GM23338 (cell line): Measurements from ENCODE around the gene BSND. TPM values are rescaled to one million over a fixed set of nuclear protein-coding genes. Genes with fewer than 3 reads are reported as not detected.

Experiments used
- ATAC-seq: fragments of 200-7000 bp; cut with Tn5 transposase; 3 replicates; pipeline ENCODE4 v1.9.1; 2020
- DNase-seq: peaks from one replicate; pipeline ENCODE4 v3.0.0-alpha.2; 2015; ENCODE audit warnings: low spot score
- H2AFZ ChIP-seq: fragments of 200-600 bp; sonication (generic); 2 replicates; pipeline ENCODE4 v1.8.0; 2016; ENCODE audit warnings: antibody characterized with exemption, mild to moderate bottlenecking, moderate library complexity
- H3F3A ChIP-seq: fragments of 200-600 bp; sonication (generic); replicated peaks from 2 replicates; pipeline ENCODE4 v1.8.0; 2017; ENCODE audit warnings: antibody characterized with exemption, mixed run types, low read depth
- H3K27ac ChIP-seq: fragments of 200-600 bp; sonication (generic); 2 replicates; pipeline ENCODE4 v1.6.1; 2016; ENCODE audit warnings: low read depth
- H3K27me3 ChIP-seq: fragments of 200-600 bp; sonication (generic); 2 replicates; pipeline ENCODE4 v1.8.0; 2016; ENCODE audit warnings: mild to moderate bottlenecking, mixed run types, moderate library complexity; ENCODE audit not compliant: insufficient read depth
- H3K36me3 ChIP-seq: fragments of 200-600 bp; sonication (generic); 2 replicates; pipeline ENCODE4 v1.8.0; 2016; ENCODE audit warnings: mild to moderate bottlenecking; ENCODE audit not compliant: insufficient read depth
- H3K4me1 ChIP-seq: fragments of 200-600 bp; sonication (generic); 2 replicates; pipeline ENCODE4 v1.8.0; 2016; ENCODE audit warnings: mild to moderate bottlenecking, moderate library complexity; ENCODE audit not compliant: insufficient read depth
- H3K4me2 ChIP-seq: fragments of 200-600 bp; sonication (generic); 2 replicates; pipeline ENCODE4 v1.7.1; 2017; ENCODE audit warnings: mixed run types
- H3K4me3 ChIP-seq: fragments of 200-600 bp; sonication (generic); 2 replicates; pipeline ENCODE4 v1.6.1; 2016; ENCODE audit warnings: mixed run types
- H3K79me2 ChIP-seq: fragments of 200-600 bp; sonication (generic); replicated peaks from 2 replicates; pipeline ENCODE4 v1.8.0; 2017; ENCODE audit warnings: mild to moderate bottlenecking; ENCODE audit not compliant: insufficient read depth
- H3K9me2 ChIP-seq: fragments of 200-600 bp; sonication (generic); 2 replicates; pipeline ENCODE4 v1.8.0; 2017; ENCODE audit not compliant: insufficient read depth
- H4K20me1 ChIP-seq: fragments of 200-600 bp; sonication (generic); replicated peaks from 2 replicates; pipeline ENCODE4 v1.8.0; 2017; ENCODE audit warnings: mild to moderate bottlenecking; ENCODE audit not compliant: insufficient read depth
- H3K27ac Mint-ChIP-seq: 2 replicates; pipeline ENCODE4 v1.8.0; 2020; ENCODE audit warnings: inconsistent platforms, mild to moderate bottlenecking, moderate library complexity, mixed read lengths
- H3K27me3 Mint-ChIP-seq: 3 replicates; pipeline ENCODE4 v1.8.0; 2022; ENCODE audit warnings: low read depth, mild to moderate bottlenecking, moderate library complexity, mixed read lengths, inconsistent platforms; ENCODE audit not compliant: insufficient read depth, poor library complexity
- H3K36me3 Mint-ChIP-seq: 3 replicates; pipeline ENCODE4 v1.8.0; 2021; ENCODE audit warnings: low read depth, mild to moderate bottlenecking, inconsistent platforms, moderate library complexity, mixed read lengths
- H3K4me1 Mint-ChIP-seq: 3 replicates; pipeline ENCODE4 v1.8.0; 2020; ENCODE audit warnings: mild to moderate bottlenecking, inconsistent platforms, mixed read lengths
- H3K4me3 Mint-ChIP-seq: 3 replicates; pipeline ENCODE4 v1.8.0; 2021; ENCODE audit warnings: moderate library complexity, mild to moderate bottlenecking, inconsistent platforms, mixed read lengths
- H3K9me3 Mint-ChIP-seq: 3 replicates; pipeline ENCODE4 v1.8.0; 2020; ENCODE audit warnings: moderate library complexity, mild to moderate bottlenecking, inconsistent platforms, mixed read lengths
- ETS1 ChIP-seq: IDR thresholded peaks from 2 replicates; pipeline ENCODE4 v1.6.1; 2016; ENCODE audit warnings: antibody characterized with exemption
- EZH2 ChIP-seq: fragments of 200-600 bp; sonication (generic); IDR thresholded peaks from one replicate; pipeline ENCODE4 v1.8.0; 2017; ENCODE audit warnings: antibody characterized with exemption, mild to moderate bottlenecking, low read depth; ENCODE audit not compliant: unreplicated experiment
- NANOG ChIP-seq: IDR thresholded peaks from 2 replicates; pipeline ENCODE4 v1.6.1; 2016; ENCODE audit warnings: antibody characterized with exemption, borderline replicate concordance
- POLR2AphosphoS5 ChIP-seq: IDR thresholded peaks from 2 replicates; pipeline ENCODE4 v1.6.1; 2016; ENCODE audit warnings: antibody characterized with exemption, low read depth
- STAT1 ChIP-seq: IDR thresholded peaks from one replicate; pipeline ENCODE4 v1.6.1; 2016; ENCODE audit warnings: antibody characterized with exemption; ENCODE audit not compliant: unreplicated experiment
- ZNF331 ChIP-seq: fragments of 250-450 bp; sonication (Bioruptor Pico); IDR thresholded peaks from 2 replicates; pipeline ENCODE4 v1.5.0; 2020; ENCODE audit warnings: low read depth, mild to moderate bottlenecking, moderate library complexity
- ZNF462 ChIP-seq: fragments of 250-450 bp; sonication (Bioruptor Pico); IDR thresholded peaks from 2 replicates; pipeline ENCODE4 v1.5.0; 2020; ENCODE audit warnings: mild to moderate bottlenecking, moderate library complexity
- polyA plus RNA-seq: library from polyadenylated mRNA; unstranded; fragments of >200 nt; fragmentation: Nextera tagmentation; extraction: Ambion mirVana; gene quantifications from 2 replicates; pipeline ENCODE4 v1.2.1, GENCODE V29; 2016
- total RNA-seq: library from RNA; depleted of rRNA; stranded (reverse); fragments of >200 nt; shearing (Covaris generic); gene quantifications from 2 replicates; pipeline ENCODE4 v1.2.3, GENCODE V29; 2014

BSND gene
- total and polyA plus RNA-seq, 2 experiments from 2014 or later = 0.55 to 1.4 TPM

GRCh38 chr1:55046871-55047270 lies 48.1 kb downstream of the BSND start (continued):
- no peak for TF ChIP-seq ZNF462 (CRISPR knock-in tag)
- TF ChIP-seq ZNF331 (CRISPR knock-in tag) = no peak
- TF ChIP-seq STAT1 = no peak
- TF ChIP-seq EZH2 = no peak
- no peak for TF ChIP-seq ETS1
- TF ChIP-seq NANOG = no peak

- TF ChIP-seq POLR2AphosphoS5 = no peak
- Histone ChIP-seq H3K36me3 (peaks cover 59% of the 10 kb centered on the region), H2AFZ (no peak overlapping the region), H3K79me2 (peaks cover 78% of the 10 kb centered on the region), H4K20me1 (peaks cover 67% of the 10 kb centered on the region), H3K27me3 (no peaks in the 10 kb centered on the region), H3K4me3 (no peak overlapping the region), H3K4me1 (peaks cover 13% of the 10 kb centered on the region), H3K9me2 (no peaks in the 10 kb centered on the region), H3F3A (0 out of 2 replicates have a peak, but pooled peaks cover 9% of the 10 kb centered on the region), H3K4me2 (no peak overlapping the region), H3K27ac (no peak overlapping the region)
- Mint-ChIP-seq H3K4me3 (no peak overlapping the region), H3K27ac (peak overlapping the region; percentile 43; the same call in 1 of the 2 replicates), H3K36me3 (peaks cover 36% of the 10 kb centered on the region), H3K9me3 (no peaks in the 10 kb centered on the region), H3K4me1 (peaks cover 8% of the 10 kb centered on the region), H3K27me3 (peaks cover 10% of the 10 kb centered on the region)
- DNase-seq (no peak), ATAC-seq (no peak)
These were observed 48.9 kb downstream of the BSND start for GRCh38 chr1:55047611-55048010.
